OCI-LY7 (cell line): ENCODE data around the gene TTC21A. TPM values are rescaled to one million over a fixed set of nuclear protein-coding genes. Genes with fewer than 3 reads are reported as not detected.

ENCODE experiments used
- BruUV-seq: library from RNA; stranded (reverse); fragments of 400-500 nt; replicated peaks from 2 replicates; lab custom pipeline; 2021; lab: Mats Ljungman, UMichigan
- CTCF ChIA-PET: fragments of 300-600 bp; sonication (Branson Sonifier 250); formaldehyde crosslinking; loops from one replicate; lab custom pipeline; 2022; ENCODE audit warnings: antibody characterized with exemption; ENCODE audit not compliant: unreplicated experiment; lab: Charles Lee
- POLR2A ChIA-PET: fragments of 300-600 bp; sonication (Branson Sonifier 250); formaldehyde crosslinking; loops from one replicate; lab custom pipeline; 2022; ENCODE audit warnings: antibody characterized with exemption; lab: Charles Lee
- DNase-seq: peaks from one replicate; pipeline ENCODE4 v3.0.0-alpha.2; 2015; ENCODE audit warnings: low spot score
- H2AFZ ChIP-seq: fragments of 200-600 bp; sonication (generic), shearing (Covaris generic); 2 replicates; pipeline ENCODE4 v1.6.1; 2014; ENCODE audit warnings: mild to moderate bottlenecking, antibody characterized with exemption, low read length, moderate library complexity
- H3K27ac ChIP-seq: fragments of 200-600 bp; sonication (generic); 2 replicates; pipeline ENCODE4 v1.5.1; 2014; ENCODE audit warnings: mixed run types, low read depth, mild to moderate bottlenecking, moderate library complexity, low read length, inconsistent platforms; ENCODE audit not compliant: poor library complexity, severe bottlenecking
- H3K36me3 ChIP-seq: fragments of 200-600 bp; sonication (generic); 2 replicates; pipeline ENCODE4 v1.6.1; 2014; ENCODE audit warnings: mild to moderate bottlenecking, antibody characterized with exemption, low read length, moderate library complexity, mixed read lengths; ENCODE audit not compliant: insufficient read depth
- H3K4me1 ChIP-seq: fragments of 200-600 bp; sonication (generic); 2 replicates; pipeline ENCODE4 v1.5.1; 2014; ENCODE audit warnings: mild to moderate bottlenecking, low read length; ENCODE audit not compliant: insufficient read depth, poor library complexity, severe bottlenecking
- H3K4me2 ChIP-seq: fragments of 200-600 bp; sonication (generic); 2 replicates; pipeline ENCODE4 v1.6.1; 2014; ENCODE audit warnings: mild to moderate bottlenecking, low read length
- H3K4me3 ChIP-seq: fragments of 200-600 bp; sonication (generic); 2 replicates; pipeline ENCODE4 v1.5.1; 2014; ENCODE audit warnings: mild to moderate bottlenecking, low read depth, low read length; ENCODE audit not compliant: poor library complexity, severe bottlenecking
- H3K79me2 ChIP-seq: fragments of 200-600 bp; sonication (generic); 2 replicates; pipeline ENCODE4 v1.6.1; 2016; ENCODE audit warnings: low read depth, mild to moderate bottlenecking, low read length, moderate library complexity, mixed read lengths; ENCODE audit not compliant: insufficient read depth
- H3K9me2 ChIP-seq: fragments of 200-600 bp; sonication (generic); 2 replicates; pipeline ENCODE4 v1.6.1; 2016; ENCODE audit warnings: mild to moderate bottlenecking, low read length, mixed read lengths; ENCODE audit not compliant: insufficient read depth
- H3K9me3 ChIP-seq: fragments of 200-600 bp; sonication (generic); 2 replicates; pipeline ENCODE4 v1.6.1; 2014; ENCODE audit warnings: mild to moderate bottlenecking, mixed run types, low read length, mixed read lengths
- H4K20me1 ChIP-seq: fragments of 200-600 bp; sonication (generic); 2 replicates; pipeline ENCODE4 v1.6.1; 2014; ENCODE audit warnings: mild to moderate bottlenecking, antibody characterized with exemption, low read length, moderate library complexity, mixed read lengths; ENCODE audit not compliant: insufficient read depth
- CTCF ChIP-seq: fragments of 200-600 bp; sonication (generic); conservative IDR thresholded peaks from 2 replicates; pipeline ENCODE4 v1.5.1; 2014; ENCODE audit warnings: mild to moderate bottlenecking, antibody characterized with exemption, low read length, moderate library complexity, mixed read lengths
- EZH2phosphoT487 ChIP-seq: fragments of 200-600 bp; sonication (generic); IDR thresholded peaks from 2 replicates; pipeline ENCODE4 v1.6.1; 2018; ENCODE audit warnings: low read depth, borderline replicate concordance, mild to moderate bottlenecking, mixed run types, antibody characterized with exemption, low read length, moderate library complexity, mixed read lengths
- intact Hi-C: fragments of 100-400 bp; cut with micrococcal nuclease; formaldehyde crosslinking; loops from one replicate; pipeline ENCODE4 v1.10.0; 2022; ENCODE audit not compliant: unreplicated experiment
- total RNA-seq, 2 experiments: library from RNA; depleted of rRNA in 1 of 2; stranded (reverse); fragments of >200 nt in 1 of 2; shearing (Covaris generic) in 1 of 2; gene quantifications; 2 replicates each; pipeline ENCODE4 v1.2.3, GENCODE V29; 2014 to 2022

Gene TTC21A
- total RNA-seq, 2 experiments from 2014 or later: 12.8 to 27.1 TPM

- H3K27ac ChIP-seq: no peak overlapping the region
Measured at GRCh38 chr3:39140341-39140971, 33.0 kb downstream of the TTC21A start.

GRCh38 chr3:39141171-39141995 is 33.9 kb downstream of the TTC21A start:
- POLR2A ChIA-PET: interaction anchor here (1.2 kb wide), 2 partner anchors 9 to 32 kb away, joined by 4 read pairs; no protein-coding TSS in a partner anchor
- Histone ChIP-seq H3K27ac (no peak overlapping the region), H3K4me3 (no peak overlapping the region), H3K79me2 (peaks cover 9% of the 10 kb centered on the region; the same call in 1 of the 2 replicates), H3K4me2 (no peak overlapping the region), H3K36me3 (peaks cover 86% of the 10 kb centered on the region), H3K9me3 (no peaks in the 10 kb centered on the region), H3K9me2 (no peaks in the 10 kb centered on the region), H4K20me1 (no peaks in the 10 kb centered on the region), H3K4me1 (peaks cover 30% of the 10 kb centered on the region), H2AFZ (no peak overlapping the region)
- CTCF ChIA-PET: no interaction called here
- BruUV-seq: no TSS peak
- TF ChIP-seq CTCF: no peak
- no peak for TF ChIP-seq EZH2phosphoT487
- intact Hi-C loops: no loop called here
- no peak for DNase-seq

More at GRCh38 chr3:39140341-39140971, 33.0 kb downstream of the TTC21A start:
- Histone ChIP-seq H3K79me2 (peaks cover under 1% of the 10 kb centered on the region; the same call in 1 of the 2 replicates), H3K4me1 (peaks cover 22% of the 10 kb centered on the region), H3K9me3 (no peaks in the 10 kb centered on the region), H2AFZ (no peak overlapping the region), H3K4me3 (no peak overlapping the region), H3K4me2 (no peak overlapping the region), H4K20me1 (no peaks in the 10 kb centered on the region), H3K36me3 (peaks cover 77% of the 10 kb centered on the region), H3K9me2 (no peaks in the 10 kb centered on the region)
- intact Hi-C loops: no loop called here
- no TSS peak for BruUV-seq
- POLR2A ChIA-PET: interaction anchor here (0.5 to 1.2 kb wide), 2 partner anchors 8 to 33 kb away, joined by 4 read pairs; no protein-coding TSS in a partner anchor
- TF ChIP-seq CTCF: no peak
- no peak for TF ChIP-seq EZH2phosphoT487
- DNase-seq: no peak
- CTCF ChIA-PET: interaction anchor here (0.6 kb wide), 1 partner anchor 75 kb away, joined by 3 read pairs; no protein-coding TSS in a partner anchor
